CD14-positive monocyte (primary cell): ENCODE data around the gene SYTL2. TPM values are rescaled to one million over a fixed set of nuclear protein-coding genes. Genes with fewer than 3 reads are reported as not detected.

ENCODE experiments used
- DNase-seq, 3 donors: peaks; one replicate each; pipeline ENCODE4 v3.0.0-alpha.2; 2011 to 2022
- H2AFZ ChIP-seq: 2 replicates; pipeline ENCODE4 v1.6.0; 2012; ENCODE audit warnings: mild to moderate bottlenecking, low read depth, low read length, inconsistent platforms; ENCODE audit not compliant: insufficient read depth, poor library complexity, severe bottlenecking
- H3K27ac ChIP-seq, 2 donors: 1 replicate in 1 of 2; 2 replicates in 1 of 2; pipeline ENCODE4 v1.5.1; 2012 to 2013; ENCODE audit warnings: low read length in 2 of 2, control low read depth in 1 of 2, inconsistent platforms in 1 of 2, low read depth in 1 of 2, mild to moderate bottlenecking in 1 of 2
- H3K27me3 ChIP-seq, 2 donors: one replicate each; pipeline versions ENCODE4 v1.6.0 to v1.6.1; 2011 to 2013; ENCODE audit warnings: low read length in 2 of 2; ENCODE audit not compliant: control insufficient read depth in 2 of 2, insufficient read depth in 2 of 2
- H3K36me3 ChIP-seq, 2 donors: replicated peaks in 1 of 2; 1 replicate in 1 of 2; 2 replicates in 1 of 2; pipeline versions ENCODE4 v1.5.1 to v1.6.1; 2012 to 2013; ENCODE audit warnings: low read length in 2 of 2, control low read depth in 1 of 2, inconsistent platforms in 1 of 2, mild to moderate bottlenecking in 1 of 2; ENCODE audit not compliant: insufficient read depth in 2 of 2, control insufficient read depth in 1 of 2
- H3K4me1 ChIP-seq, 2 donors: 1 replicate in 1 of 2; 2 replicates in 1 of 2; pipeline versions ENCODE4 v1.5.1 to v1.6.1; 2012 to 2013; ENCODE audit warnings: low read length in 2 of 2, control low read depth in 1 of 2, inconsistent platforms in 1 of 2, mild to moderate bottlenecking in 1 of 2, moderate library complexity in 1 of 2; ENCODE audit not compliant: insufficient read depth in 2 of 2, control insufficient read depth in 1 of 2
- H3K4me2 ChIP-seq: replicated peaks from 2 replicates; pipeline ENCODE3; 2012; ENCODE audit warnings: low read length, moderate library complexity, mild to moderate bottlenecking; ENCODE audit not compliant: poor library complexity, severe bottlenecking; ENCODE audit errors: extremely low read depth
- H3K4me3 ChIP-seq, 3 experiments: fragments of 200-600 bp in 1 of 3; sonication (generic) in 1 of 3; replicated peaks in 1 of 3; 1 replicate in 2 of 3; 2 replicates in 1 of 3; pipeline ENCODE4 v1.5.1; 2011 to 2013; ENCODE audit warnings: low read length in 3 of 3, mild to moderate bottlenecking in 3 of 3, control low read depth in 2 of 3, low read depth in 2 of 3, inconsistent platforms in 1 of 3, moderate library complexity in 1 of 3
- H3K79me2 ChIP-seq: 2 replicates; pipeline ENCODE4 v1.6.0; 2012; ENCODE audit warnings: mild to moderate bottlenecking, control low read depth, inconsistent platforms, low read length, moderate library complexity; ENCODE audit not compliant: insufficient read depth
- H3K9ac ChIP-seq: 2 replicates; pipeline ENCODE4 v1.6.0; 2017; ENCODE audit warnings: low read length, mild to moderate bottlenecking; ENCODE audit not compliant: insufficient read depth, poor library complexity, severe bottlenecking
- H3K9me3 ChIP-seq, 2 donors: replicated peaks in 1 of 2; 1 replicate in 1 of 2; 2 replicates in 1 of 2; pipeline versions ENCODE4 v1.5.1 to v1.6.1; 2012 to 2013; ENCODE audit warnings: low read length in 2 of 2, control low read depth in 1 of 2; ENCODE audit not compliant: control insufficient read depth in 1 of 2, insufficient read depth in 1 of 2
- H4K20me1 ChIP-seq: 2 replicates; pipeline ENCODE4 v1.6.0; 2012; ENCODE audit warnings: mild to moderate bottlenecking, low read length, control low read depth, moderate library complexity; ENCODE audit not compliant: insufficient read depth
- H3K27ac Mint-ChIP-seq, 7 donors: one replicate each; pipeline ENCODE4 v1.8.0; 2020; ENCODE audit warnings: mild to moderate bottlenecking in 7 of 7, mixed read lengths in 7 of 7, moderate library complexity in 6 of 7, inconsistent platforms in 2 of 7
- H3K27me3 Mint-ChIP-seq, 3 donors: one replicate each; pipeline ENCODE4 v1.8.0; 2021 to 2022; ENCODE audit warnings: low read depth in 3 of 3, mild to moderate bottlenecking in 3 of 3, mixed read lengths in 3 of 3, moderate library complexity in 3 of 3, inconsistent platforms in 1 of 3
- H3K36me3 Mint-ChIP-seq, 2 donors: one replicate each; pipeline ENCODE4 v1.8.0; 2020; ENCODE audit warnings: mixed read lengths in 2 of 2, inconsistent platforms in 1 of 2, mild to moderate bottlenecking in 1 of 2
- H3K4me1 Mint-ChIP-seq: one replicate; pipeline ENCODE4 v1.8.0; 2020; ENCODE audit warnings: mild to moderate bottlenecking, mixed read lengths
- H3K4me3 Mint-ChIP-seq, 2 donors: one replicate each; pipeline ENCODE4 v1.8.0; 2020; ENCODE audit warnings: mild to moderate bottlenecking in 2 of 2, mixed read lengths in 2 of 2, moderate library complexity in 1 of 2
- H3K9me3 Mint-ChIP-seq, 7 donors: one replicate each; pipeline ENCODE4 v1.8.0; 2020 to 2022; ENCODE audit warnings: mixed read lengths in 7 of 7, mild to moderate bottlenecking in 6 of 7, moderate library complexity in 6 of 7, inconsistent platforms in 2 of 7
- WGBS: methylation state at CpG from one replicate; pipeline ENCODE4 v1.1.5; 2013; ENCODE audit warnings: missing lambda C conversion rate; ENCODE audit not compliant: insufficient coverage; 5-methylcytosine and 5-hydroxymethylcytosine counted together
- intact Hi-C, 2 donors: fragments of 100-400 bp; cut with micrococcal nuclease; formaldehyde crosslinking; loops; one replicate each; pipeline versions ENCODE4 v1.15.0 to v1.15.1; 2023
- polyA plus RNA-seq, 3 donors: library from polyadenylated mRNA; depleted of rRNA in 1 of 3; unstranded in 2 of 3; stranded (reverse) in 1 of 3; fragments of 300-500 nt in 2 of 3; fragments of >200 nt in 1 of 3; fragmentation: Illumina TruSeq in 2 of 3; gene quantifications; 1 replicate in 2 of 3; 2 replicates in 1 of 3; pipeline ENCODE4 v1.2.3, GENCODE V29; 2012 to 2021
- TF ChIP-seq, protein P1 (sequence below): fragments of 200-600 bp; IDR thresholded peaks from one replicate; pipeline ENCODE4 v1.8.0; 2022; ENCODE audit warnings: antibody characterized with exemption, mild to moderate bottlenecking

Gene SYTL2
- polyA plus RNA-seq, 3 donors = 0.30 to 0.48 (median 0.34) TPM

DNA sequence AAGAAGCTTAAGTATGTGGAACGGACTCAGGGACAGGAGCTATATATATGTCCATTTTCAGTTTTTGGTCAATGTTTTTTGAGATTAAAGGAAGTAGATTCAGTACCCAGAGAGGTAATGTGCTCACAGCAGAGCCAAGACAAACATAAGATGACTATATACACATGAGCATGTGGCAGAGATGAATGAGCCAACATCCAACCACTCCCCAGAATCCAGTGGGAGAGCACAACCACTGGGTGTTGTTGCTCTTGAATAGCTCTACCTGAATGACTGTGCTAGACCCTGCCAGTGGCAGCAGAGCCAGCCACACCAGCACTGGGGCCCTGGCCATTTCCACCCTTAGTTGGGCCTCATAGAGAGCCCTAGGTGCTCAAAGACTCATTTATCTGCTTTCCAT lies 10.7 kb upstream of the SYTL2 start:
- H3K9me3 ChIP-seq = no peaks in the 10 kb centered on the region
- Mint-ChIP-seq H3K27me3 (peaks cover 2 to 4% (median 3%) of the 10 kb centered on the region in 3 donors), H3K36me3 (no peaks in the 10 kb centered on the region), H3K9me3 (no peaks in the 10 kb centered on the region), H3K27ac (no peak overlapping the region), H3K4me3 (no peak overlapping the region), H3K4me1 (no peaks in the 10 kb centered on the region)
- no peaks in the 10 kb centered on the region for H3K27me3 ChIP-seq
- no peak overlapping the region for H3K9ac ChIP-seq
- no peaks in the 10 kb centered on the region for H3K4me1 ChIP-seq
- H3K79me2 ChIP-seq = no peaks in the 10 kb centered on the region
- H3K27ac ChIP-seq = no peak overlapping the region
- H4K20me1 ChIP-seq = no peaks in the 10 kb centered on the region
- TF ChIP-seq, protein P1, sequence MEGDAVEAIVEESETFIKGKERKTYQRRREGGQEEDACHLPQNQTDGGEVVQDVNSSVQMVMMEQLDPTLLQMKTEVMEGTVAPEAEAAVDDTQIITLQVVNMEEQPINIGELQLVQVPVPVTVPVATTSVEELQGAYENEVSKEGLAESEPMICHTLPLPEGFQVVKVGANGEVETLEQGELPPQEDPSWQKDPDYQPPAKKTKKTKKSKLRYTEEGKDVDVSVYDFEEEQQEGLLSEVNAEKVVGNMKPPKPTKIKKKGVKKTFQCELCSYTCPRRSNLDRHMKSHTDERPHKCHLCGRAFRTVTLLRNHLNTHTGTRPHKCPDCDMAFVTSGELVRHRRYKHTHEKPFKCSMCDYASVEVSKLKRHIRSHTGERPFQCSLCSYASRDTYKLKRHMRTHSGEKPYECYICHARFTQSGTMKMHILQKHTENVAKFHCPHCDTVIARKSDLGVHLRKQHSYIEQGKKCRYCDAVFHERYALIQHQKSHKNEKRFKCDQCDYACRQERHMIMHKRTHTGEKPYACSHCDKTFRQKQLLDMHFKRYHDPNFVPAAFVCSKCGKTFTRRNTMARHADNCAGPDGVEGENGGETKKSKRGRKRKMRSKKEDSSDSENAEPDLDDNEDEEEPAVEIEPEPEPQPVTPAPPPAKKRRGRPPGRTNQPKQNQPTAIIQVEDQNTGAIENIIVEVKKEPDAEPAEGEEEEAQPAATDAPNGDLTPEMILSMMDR = no peak
- H3K36me3 ChIP-seq = no peaks in the 10 kb centered on the region
- H3K4me3 ChIP-seq = no peak overlapping the region
- H3K4me2 ChIP-seq = no peak overlapping the region
- intact Hi-C loops = no loop called here
- DNase-seq = no peak
- H2AFZ ChIP-seq = no peak overlapping the region
- 100% methylated on average over 1 of the region's 1 CpG for WGBS

DNA sequence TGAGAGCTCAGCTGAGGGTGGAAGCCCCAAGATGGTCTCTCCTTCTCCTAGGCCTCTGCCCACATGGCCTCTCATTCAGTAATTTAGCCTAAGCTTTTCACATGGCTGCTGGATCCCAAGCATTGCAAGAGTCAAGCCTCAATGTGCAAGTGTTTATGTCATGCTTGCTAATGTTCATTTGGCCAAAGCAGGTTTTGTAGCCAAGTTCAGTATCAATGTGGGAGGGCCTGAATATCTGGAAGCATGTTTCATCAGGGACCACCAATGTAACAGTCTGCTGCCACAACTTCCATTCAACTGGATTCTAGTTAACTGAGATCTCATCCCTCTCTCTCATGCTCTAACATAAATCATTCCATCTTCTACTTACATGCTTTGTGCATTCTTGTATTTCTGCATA lies 8.5 kb upstream of the SYTL2 start:
- DNase-seq = no peak
- Histone ChIP-seq H2AFZ (no peak overlapping the region), H3K9me3 (no peaks in the 10 kb centered on the region), H3K27me3 (no peaks in the 10 kb centered on the region), H4K20me1 (no peaks in the 10 kb centered on the region), H3K4me2 (no peak overlapping the region), H3K36me3 (no peaks in the 10 kb centered on the region), H3K9ac (no peak overlapping the region), H3K4me1 (no peaks in the 10 kb centered on the region), H3K79me2 (no peaks in the 10 kb centered on the region), H3K27ac (no peak overlapping the region), H3K4me3 (no peak overlapping the region)
- intact Hi-C loops = no loop called here
- Mint-ChIP-seq H3K27me3 (peaks cover 2 to 4% (median 2%) of the 10 kb centered on the region in 3 donors), H3K27ac (no peak overlapping the region), H3K9me3 (no peaks in the 10 kb centered on the region), H3K36me3 (no peaks in the 10 kb centered on the region), H3K4me3 (no peak overlapping the region), H3K4me1 (no peaks in the 10 kb centered on the region)
- TF ChIP-seq, protein P1 = no peak
